Endothelial cell of umbilical vein (primary cell): ENCODE measurements around the gene TTC22.

ENCODE experiments used
- CTCF ChIP-seq, 2 donors: IDR thresholded peaks; 1 replicate in 1 of 2; 2 replicates in 1 of 2; pipeline ENCODE4 v1.5.1; 2011; ENCODE audit warnings: low read length in 2 of 2, mild to moderate bottlenecking in 2 of 2, moderate library complexity in 2 of 2, control low read depth in 1 of 2, inconsistent platforms in 1 of 2, low read depth in 1 of 2; ENCODE audit not compliant: insufficient read depth in 1 of 2; ENCODE audit errors: extremely low read depth in 1 of 2
- EZH2 ChIP-seq: IDR thresholded peaks from 2 replicates; pipeline ENCODE4 v1.6.1; 2012; ENCODE audit warnings: borderline replicate concordance, low read depth, mild to moderate bottlenecking, moderate library complexity, low read length, inconsistent platforms; ENCODE audit not compliant: severe bottlenecking
- MAX ChIP-seq: IDR thresholded peaks from 2 replicates; pipeline ENCODE4 v1.6.1; 2011; ENCODE audit not compliant: insufficient read depth, insufficient read length
- POLR2A ChIP-seq: IDR thresholded peaks from 2 replicates; pipeline ENCODE4 v1.6.1; 2012; ENCODE audit warnings: low read depth, mild to moderate bottlenecking, control low read depth, low read length
- POLR2AphosphoS5 ChIP-seq: IDR thresholded peaks from 2 replicates; pipeline ENCODE4 v1.6.1; 2012; ENCODE audit warnings: low read depth, mild to moderate bottlenecking, control low read depth, low read length, moderate library complexity; ENCODE audit not compliant: insufficient read depth

GRCh38 chr1:54794451-54795355 is 6.4 kb downstream of the TTC22 start:
- TF ChIP-seq EZH2 (no peak), CTCF (IDR thresholded peaks at IDR 0.05; ENCODE audit: extremely low read depth in 1 of 2, insufficient read depth in 1 of 2, low read depth in 1 of 2, low read length in 2 of 2) (no peak), POLR2A (no peak), MAX (no peak), POLR2AphosphoS5 (no peak)
